Measurements from ENCODE around the gene DEFB128. TPM values are rescaled to one million over a fixed set of nuclear protein-coding genes. Genes with fewer than 3 reads are reported as not detected.

The DEFB128 gene
- total and polyA plus RNA-seq, 9 of the 15 experiments (the other 6 are each of a cell fraction or from before 2014, with no cell fraction given), result not detected

GRCh38 chr20:199996-200395 lies 10.5 kb upstream of the DEFB128 start:
- intact Hi-C loops (cut with micrococcal nuclease), result no loop called here
- peaks cover 2 to 10% of the 10 kb centered on the region in 2 experiments; a peak in 1 of 5 replicates for H3K27me3 ChIP-seq (ENCODE audit: control insufficient read depth in 2 of 2, insufficient read depth in 2 of 2, low read length in 2 of 2)
- CTCF ChIA-PET (ENCODE audit: low intra/inter-chr PET ratio), result no interaction called here
- no peak overlapping the region for H3K4me3 ChIP-seq
- WGBS (ENCODE audit: insufficient coverage, low coverage, missing lambda C conversion rate), result 3% methylated on average over 4 of the region's 4 CpGs
- H3K4me1 ChIP-seq (replicated peaks in 1 of 2; ENCODE audit: control insufficient read depth in 2 of 2, insufficient read depth in 2 of 2, low read length in 2 of 2), result no peaks in the 10 kb centered on the region; a peak in 1 of 5 replicates
- TF ChIP-seq SRSF1 (IDR thresholded peaks at IDR 0.05; ENCODE audit: low read depth, low read length) (no peak), SMARCA4 (IDR thresholded peaks at IDR 0.05) (no peak), PHF20 (IDR thresholded peaks at IDR 0.05; ENCODE audit: partially characterized antibody) (no peak), ZNF444 (CRISPR knock-in tag; IDR thresholded peaks at IDR 0.05) (no peak), ZNF253 (CRISPR knock-in tag; conservative IDR thresholded peaks at IDR 0.05) (no peak), NBN (IDR thresholded peaks at IDR 0.05; ENCODE audit: low read depth) (no peak), POLR2G (IDR thresholded peaks at IDR 0.05; ENCODE audit: low read depth, low read length) (no peak)
- no peaks in the 10 kb centered on the region for H3K36me3 ChIP-seq (ENCODE audit: control insufficient read depth, insufficient read depth, low read length)
- H3K9ac ChIP-seq (ENCODE audit: insufficient read depth in 1 of 2, low read depth in 2 of 2, low read length in 2 of 2), result no peak overlapping the region
- no peaks in the 10 kb centered on the region for H3K9me3 ChIP-seq (replicated peaks; ENCODE audit: control insufficient read depth, insufficient read depth, low read depth, low read length)
- no peak for FAIRE-seq
- DNase-seq (ENCODE audit: extremely low read depth in 1 of 4, low spot score in 3 of 4), result no peak
- no peak overlapping the region for H3K27ac ChIP-seq (ENCODE audit: extremely low read depth, low read depth, low read length)
- H3K4me2 ChIP-seq (ENCODE audit: insufficient read depth, low read length), result no peak overlapping the region
- BruUV-seq (replicated peaks), result no TSS peak
- H4K20me1 ChIP-seq (replicated peaks; ENCODE audit: control insufficient read depth, insufficient read depth, low read length), result no peaks in the 10 kb centered on the region
- no peaks in the 10 kb centered on the region for H3K79me2 ChIP-seq (ENCODE audit: control insufficient read depth, insufficient read depth, low read length)
- H3K9me1 ChIP-seq (ENCODE audit: control insufficient read depth, insufficient read depth, low read length), result no peaks in the 10 kb centered on the region
- POLR2A ChIA-PET, result no interaction called here
- no peak for ATAC-seq
- H2AFZ ChIP-seq (ENCODE audit: low read depth, low read length), result no peak overlapping the region
- in situ Hi-C loops (cut with MboI), result no loop called here

GRCh38 chr20:198225-198624 lies 8.7 kb upstream of the DEFB128 start:
- Histone ChIP-seq H3K27me3 (ENCODE audit: control insufficient read depth in 2 of 2, insufficient read depth in 2 of 2, low read length in 2 of 2) (peaks cover 2 to 10% of the 10 kb centered on the region in 2 experiments; a peak in 3 of 5 replicates), H3K9me1 (ENCODE audit: control insufficient read depth, insufficient read depth, low read length) (no peaks in the 10 kb centered on the region), H3K4me2 (ENCODE audit: insufficient read depth, low read length) (no peak overlapping the region), H3K4me3 (no peak overlapping the region), H3K9me3 (replicated peaks; ENCODE audit: control insufficient read depth, insufficient read depth, low read depth, low read length) (no peaks in the 10 kb centered on the region), H2AFZ (ENCODE audit: low read depth, low read length) (no peak overlapping the region), H3K27ac (ENCODE audit: extremely low read depth, low read depth, low read length) (no peak overlapping the region), H3K9ac (ENCODE audit: insufficient read depth in 1 of 2, low read depth in 2 of 2, low read length in 2 of 2) (no peak overlapping the region), H4K20me1 (replicated peaks; ENCODE audit: control insufficient read depth, insufficient read depth, low read length) (no peaks in the 10 kb centered on the region), H3K4me1 (replicated peaks in 1 of 2; ENCODE audit: control insufficient read depth in 2 of 2, insufficient read depth in 2 of 2, low read length in 2 of 2) (no peaks in the 10 kb centered on the region), H3K36me3 (ENCODE audit: control insufficient read depth, insufficient read depth, low read length) (no peaks in the 10 kb centered on the region), H3K79me2 (ENCODE audit: control insufficient read depth, insufficient read depth, low read length) (no peaks in the 10 kb centered on the region)
- ATAC-seq, result no peak
- no peak for FAIRE-seq
- POLR2A ChIA-PET, result no interaction called here
- CTCF ChIA-PET (ENCODE audit: low intra/inter-chr PET ratio), result no interaction called here
- WGBS (ENCODE audit: insufficient coverage, low coverage, missing lambda C conversion rate), result 23% methylated on average over 1 of the region's 1 CpG
- intact Hi-C loops (cut with micrococcal nuclease), result no loop called here
- BruUV-seq (replicated peaks), result no TSS peak
- in situ Hi-C loops (cut with MboI), result no loop called here
- peak; percentile 50 for TF ChIP-seq RBM25 (IDR thresholded peaks at IDR 0.05; ENCODE audit: low read depth, low read length, severe bottlenecking)
- peak; percentile 71 for TF ChIP-seq ZNF146 (CRISPR knock-in tag; IDR thresholded peaks at IDR 0.05; ENCODE audit: unreplicated experiment)
- TF ChIP-seq SMAD3 (CRISPR knock-in tag; conservative IDR thresholded peaks at IDR 0.05), result no peak
- DNase-seq (ENCODE audit: extremely low read depth in 1 of 4, low spot score in 3 of 4), result no peak

All from K562 (cell line).